ENCODE measurements around the gene CFAP97.

Gene CFAP97

GRCh38 chr4:185247151-185247550, 43.4 kb upstream of the CFAP97 start:
- H3K27ac ChIP-seq (ENCODE audit: low read length): no peak overlapping the region
- peaks cover 83% of the 10 kb centered on the region for H3K79me2 ChIP-seq (ENCODE audit: low read length)
- H3K27me3 ChIP-seq (replicated peaks; ENCODE audit: insufficient read depth, low read length): no peaks in the 10 kb centered on the region
- no peak overlapping the region for H3K4me2 ChIP-seq (ENCODE audit: low read depth, low read length)
- H2AFZ ChIP-seq (ENCODE audit: low read length): no peak overlapping the region
- H3K9me2 ChIP-seq (replicated peaks; ENCODE audit: insufficient read depth, low read length): no peaks in the 10 kb centered on the region
- peaks cover 16% of the 10 kb centered on the region for H3K4me1 ChIP-seq (ENCODE audit: low read length)
- H3K9me3 ChIP-seq (replicated peaks; ENCODE audit: insufficient read depth, low read length): no peaks in the 10 kb centered on the region
- no peaks in the 10 kb centered on the region for H4K20me1 ChIP-seq (ENCODE audit: insufficient read depth, low read length)
- TF ChIP-seq CTCF (IDR thresholded peaks at IDR 0.05; ENCODE audit: low read length): no peak
- TF ChIP-seq EZH2phosphoT487 (IDR thresholded peaks at IDR 0.05; ENCODE audit: low read length): no peak
- TF ChIP-seq EZH2 (optimal IDR thresholded peaks at IDR 0.05; ENCODE audit: low read depth, low read length): no peak
- no peak overlapping the region for H3K4me3 ChIP-seq (ENCODE audit: low read length)
- no peaks in the 10 kb centered on the region for H3F3A ChIP-seq (ENCODE audit: insufficient read depth, low read length)
- no peak for DNase-seq
- no peak overlapping the region for H3K9ac ChIP-seq (ENCODE audit: low read length)
- H3K36me3 ChIP-seq (replicated peaks; ENCODE audit: insufficient read depth, low read length): 0 out of 2 replicates have a peak, but pooled peaks cover 3% of the 10 kb centered on the region

- no peaks in the 10 kb centered on the region for H3K9me2 ChIP-seq (replicated peaks; ENCODE audit: insufficient read depth, low read length)
- no peak overlapping the region for H2AFZ ChIP-seq (ENCODE audit: low read length)
- H4K20me1 ChIP-seq (ENCODE audit: insufficient read depth, low read length): no peaks in the 10 kb centered on the region
- no peak overlapping the region for H3K4me2 ChIP-seq (ENCODE audit: low read depth, low read length)
- H3F3A ChIP-seq (ENCODE audit: insufficient read depth, low read length): no peaks in the 10 kb centered on the region
- DNase-seq: no peak
- no peak for TF ChIP-seq EZH2phosphoT487 (IDR thresholded peaks at IDR 0.05; ENCODE audit: low read length)
- no peaks in the 10 kb centered on the region for H3K9me3 ChIP-seq (replicated peaks; ENCODE audit: insufficient read depth, low read length)
- H3K36me3 ChIP-seq (replicated peaks; ENCODE audit: insufficient read depth, low read length): 0 out of 2 replicates have a peak, but pooled peaks cover 3% of the 10 kb centered on the region
- H3K4me3 ChIP-seq (ENCODE audit: low read length): no peak overlapping the region
- no peak overlapping the region for H3K9ac ChIP-seq (ENCODE audit: low read length)
- no peaks in the 10 kb centered on the region for H3K27me3 ChIP-seq (replicated peaks; ENCODE audit: insufficient read depth, low read length)
- no peak overlapping the region for H3K27ac ChIP-seq (ENCODE audit: low read length)
- peaks cover 14% of the 10 kb centered on the region for H3K4me1 ChIP-seq (ENCODE audit: low read length)
- peaks cover 83% of the 10 kb centered on the region for H3K79me2 ChIP-seq (ENCODE audit: low read length)
Observed at GRCh38 chr4:185246453-185246852, 42.7 kb upstream of the CFAP97 start.

- Histone ChIP-seq H3K36me3 (replicated peaks; ENCODE audit: insufficient read depth, low read length) (0 out of 2 replicates have a peak, but pooled peaks cover 3% of the 10 kb centered on the region), H3K4me2 (ENCODE audit: low read depth, low read length) (no peak overlapping the region), H3F3A (ENCODE audit: insufficient read depth, low read length) (no peaks in the 10 kb centered on the region), H4K20me1 (ENCODE audit: insufficient read depth, low read length) (no peaks in the 10 kb centered on the region), H2AFZ (ENCODE audit: low read length) (no peak overlapping the region), H3K9me3 (replicated peaks; ENCODE audit: insufficient read depth, low read length) (no peaks in the 10 kb centered on the region), H3K4me1 (ENCODE audit: low read length) (no peaks in the 10 kb centered on the region), H3K79me2 (ENCODE audit: low read length) (peaks cover 72% of the 10 kb centered on the region), H3K27ac (ENCODE audit: low read length) (no peak overlapping the region), H3K4me3 (ENCODE audit: low read length) (no peak overlapping the region), H3K9ac (ENCODE audit: low read length) (no peak overlapping the region), H3K9me2 (replicated peaks; ENCODE audit: insufficient read depth, low read length) (no peaks in the 10 kb centered on the region), H3K27me3 (replicated peaks; ENCODE audit: insufficient read depth, low read length) (no peaks in the 10 kb centered on the region)
- TF ChIP-seq EZH2phosphoT487 (IDR thresholded peaks at IDR 0.05; ENCODE audit: low read length) (no peak), EZH2 (optimal IDR thresholded peaks at IDR 0.05; ENCODE audit: low read depth, low read length) (no peak), CTCF (IDR thresholded peaks at IDR 0.05; ENCODE audit: low read length) (no peak)
- no peak for DNase-seq
Observed at GRCh38 chr4:185244763-185245162, 41.0 kb upstream of the CFAP97 start.

- peaks cover 75% of the 10 kb centered on the region for H3K79me2 ChIP-seq (ENCODE audit: low read length)
- TF ChIP-seq CTCF (IDR thresholded peaks at IDR 0.05; ENCODE audit: low read length) (no peak), EZH2phosphoT487 (IDR thresholded peaks at IDR 0.05; ENCODE audit: low read length) (no peak), EZH2 (optimal IDR thresholded peaks at IDR 0.05; ENCODE audit: low read depth, low read length) (no peak)
- H3K9me2 ChIP-seq (replicated peaks; ENCODE audit: insufficient read depth, low read length): no peaks in the 10 kb centered on the region
- no peaks in the 10 kb centered on the region for H4K20me1 ChIP-seq (ENCODE audit: insufficient read depth, low read length)
- no peak for DNase-seq
- H3K36me3 ChIP-seq (replicated peaks; ENCODE audit: insufficient read depth, low read length): 0 out of 2 replicates have a peak, but pooled peaks cover 3% of the 10 kb centered on the region
- no peaks in the 10 kb centered on the region for H3K9me3 ChIP-seq (replicated peaks; ENCODE audit: insufficient read depth, low read length)
- H3K27me3 ChIP-seq (replicated peaks; ENCODE audit: insufficient read depth, low read length): no peaks in the 10 kb centered on the region
- no peak overlapping the region for H3K4me2 ChIP-seq (ENCODE audit: low read depth, low read length)
- H3K27ac ChIP-seq (ENCODE audit: low read length): no peak overlapping the region
- H2AFZ ChIP-seq (ENCODE audit: low read length): no peak overlapping the region
- no peaks in the 10 kb centered on the region for H3K4me1 ChIP-seq (ENCODE audit: low read length)
- no peaks in the 10 kb centered on the region for H3F3A ChIP-seq (ENCODE audit: insufficient read depth, low read length)
- H3K9ac ChIP-seq (ENCODE audit: low read length): no peak overlapping the region
- no peak overlapping the region for H3K4me3 ChIP-seq (ENCODE audit: low read length)
Observed at GRCh38 chr4:185243879-185244278, 40.1 kb upstream of the CFAP97 start.
